OCI-LY1 (cell line): ENCODE results near the gene HDAC10.

ENCODE experiments used
- EZH2 ChIP-seq: fragments of 200-600 bp; sonication (generic), shearing (Covaris generic); IDR thresholded peaks from 2 replicates; pipeline ENCODE4 v1.8.0; 2017; ENCODE audit warnings: borderline replicate concordance, mixed run types, mild to moderate bottlenecking, antibody characterized with exemption, low read length, moderate library complexity, mixed read lengths
- TF ChIP-seq, protein P1 (sequence below): fragments of 200-600 bp; sonication (generic), shearing (Covaris generic); IDR thresholded peaks from 2 replicates; pipeline ENCODE4 v1.5.1; 2017; ENCODE audit warnings: mild to moderate bottlenecking, antibody characterized with exemption, low read length, moderate library complexity, mixed read lengths

DNA sequence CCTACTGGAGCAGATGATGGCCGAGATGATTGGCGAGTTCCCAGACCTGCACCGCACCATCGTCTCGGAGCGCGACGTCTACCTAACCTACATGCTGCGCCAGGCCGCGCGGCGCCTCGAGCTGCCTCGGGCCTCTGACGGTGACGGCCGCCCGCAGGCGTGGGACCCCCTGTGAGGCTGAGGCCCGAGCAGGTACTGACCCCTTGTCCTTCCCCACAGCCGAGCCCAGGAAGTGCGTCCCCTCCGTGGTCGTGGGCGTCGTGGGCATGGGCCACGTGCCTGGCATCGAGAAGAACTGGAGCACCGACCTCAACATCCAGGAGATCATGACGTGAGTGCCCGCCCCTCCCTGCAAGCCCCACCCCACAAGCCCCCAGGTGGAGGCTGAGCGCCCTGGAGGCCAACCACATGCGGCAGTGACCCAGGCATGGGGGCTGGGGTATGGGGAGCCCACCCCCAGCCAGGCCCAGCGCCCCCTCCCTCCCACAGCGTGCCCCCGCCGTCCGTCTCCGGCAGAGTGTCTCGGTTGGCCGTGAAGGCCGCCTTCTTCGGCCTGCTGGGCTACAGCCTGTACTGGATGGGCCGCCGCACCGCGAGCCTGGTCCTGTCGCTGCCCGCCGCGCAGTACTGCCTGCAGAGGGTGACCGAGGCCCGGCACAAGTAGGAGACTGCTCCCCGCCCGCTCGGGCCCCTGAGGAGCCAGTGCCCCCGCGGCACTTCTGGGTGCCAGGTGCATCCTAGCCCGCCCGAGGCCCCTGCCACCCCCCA, 53.0 kb downstream of the HDAC10 start:
- TF ChIP-seq, protein P1, sequence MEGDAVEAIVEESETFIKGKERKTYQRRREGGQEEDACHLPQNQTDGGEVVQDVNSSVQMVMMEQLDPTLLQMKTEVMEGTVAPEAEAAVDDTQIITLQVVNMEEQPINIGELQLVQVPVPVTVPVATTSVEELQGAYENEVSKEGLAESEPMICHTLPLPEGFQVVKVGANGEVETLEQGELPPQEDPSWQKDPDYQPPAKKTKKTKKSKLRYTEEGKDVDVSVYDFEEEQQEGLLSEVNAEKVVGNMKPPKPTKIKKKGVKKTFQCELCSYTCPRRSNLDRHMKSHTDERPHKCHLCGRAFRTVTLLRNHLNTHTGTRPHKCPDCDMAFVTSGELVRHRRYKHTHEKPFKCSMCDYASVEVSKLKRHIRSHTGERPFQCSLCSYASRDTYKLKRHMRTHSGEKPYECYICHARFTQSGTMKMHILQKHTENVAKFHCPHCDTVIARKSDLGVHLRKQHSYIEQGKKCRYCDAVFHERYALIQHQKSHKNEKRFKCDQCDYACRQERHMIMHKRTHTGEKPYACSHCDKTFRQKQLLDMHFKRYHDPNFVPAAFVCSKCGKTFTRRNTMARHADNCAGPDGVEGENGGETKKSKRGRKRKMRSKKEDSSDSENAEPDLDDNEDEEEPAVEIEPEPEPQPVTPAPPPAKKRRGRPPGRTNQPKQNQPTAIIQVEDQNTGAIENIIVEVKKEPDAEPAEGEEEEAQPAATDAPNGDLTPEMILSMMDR: no peak
- no peak for TF ChIP-seq EZH2
